HG03103 (cell line): ENCODE data around the gene LPP.
"Not testable (repeated sequence)": the region's sequence is repeated elsewhere in the genome, so short reads cannot be mapped to it uniquely, and the experiment has no call there.

Experiments
- ATAC-seq: cut with Tn5 transposase; IDR thresholded peaks from one replicate; pipeline ENCODE4 v1.9.1; 2021; ENCODE audit warnings: low read depth; ENCODE audit not compliant: unreplicated experiment

The LPP gene, protein sequence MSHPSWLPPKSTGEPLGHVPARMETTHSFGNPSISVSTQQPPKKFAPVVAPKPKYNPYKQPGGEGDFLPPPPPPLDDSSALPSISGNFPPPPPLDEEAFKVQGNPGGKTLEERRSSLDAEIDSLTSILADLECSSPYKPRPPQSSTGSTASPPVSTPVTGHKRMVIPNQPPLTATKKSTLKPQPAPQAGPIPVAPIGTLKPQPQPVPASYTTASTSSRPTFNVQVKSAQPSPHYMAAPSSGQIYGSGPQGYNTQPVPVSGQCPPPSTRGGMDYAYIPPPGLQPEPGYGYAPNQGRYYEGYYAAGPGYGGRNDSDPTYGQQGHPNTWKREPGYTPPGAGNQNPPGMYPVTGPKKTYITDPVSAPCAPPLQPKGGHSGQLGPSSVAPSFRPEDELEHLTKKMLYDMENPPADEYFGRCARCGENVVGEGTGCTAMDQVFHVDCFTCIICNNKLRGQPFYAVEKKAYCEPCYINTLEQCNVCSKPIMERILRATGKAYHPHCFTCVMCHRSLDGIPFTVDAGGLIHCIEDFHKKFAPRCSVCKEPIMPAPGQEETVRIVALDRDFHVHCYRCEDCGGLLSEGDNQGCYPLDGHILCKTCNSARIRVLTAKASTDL

GRCh38 chr3:188154014-188154808, at the start of gene LPP:
LPP (plus strand) TSS chr3:188154157; CDS start chr3:188406121, 251,964 bp downstream.
- ATAC-seq = peak; percentile 65

DNA sequence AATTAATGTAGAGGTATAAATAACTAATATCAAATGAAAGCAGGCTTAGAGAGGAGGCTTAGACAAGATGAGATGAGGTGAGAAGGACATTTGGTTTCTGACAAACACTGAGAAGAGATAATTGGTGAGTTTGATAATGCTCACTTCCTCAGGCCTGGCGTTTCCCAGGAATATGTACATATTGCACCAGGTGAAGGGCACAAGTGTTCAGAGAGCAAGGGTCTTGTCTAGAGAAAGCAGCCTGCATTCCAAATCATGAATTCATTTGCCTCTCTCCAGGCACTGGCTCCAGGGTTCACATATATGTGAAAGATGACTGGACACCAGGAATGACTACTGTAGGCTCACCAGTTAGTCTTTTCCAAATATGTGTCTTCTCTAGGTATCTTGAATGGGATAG, 48.0 kb upstream of the LPP start:
- no peak for ATAC-seq

DNA sequence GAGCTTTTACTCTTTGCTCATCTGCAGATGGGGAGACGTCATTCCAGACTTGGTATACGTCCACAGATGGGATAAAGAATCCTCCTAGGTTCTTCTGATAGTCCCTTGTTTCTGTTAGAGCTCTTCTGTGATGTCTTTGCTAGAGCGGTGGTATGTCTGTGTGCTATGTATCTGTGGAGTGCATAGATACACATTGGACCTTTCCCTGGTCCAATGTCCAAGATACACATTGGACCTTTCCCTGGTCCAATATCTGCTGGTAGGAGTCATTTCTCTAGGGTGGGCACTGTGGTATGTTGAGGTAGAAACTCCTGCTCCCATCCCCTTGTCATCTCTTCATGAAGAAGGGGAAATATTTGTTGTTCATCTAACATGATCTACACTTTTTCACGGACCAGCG, 47.5 kb upstream of the LPP start:
- no peak for ATAC-seq

DNA sequence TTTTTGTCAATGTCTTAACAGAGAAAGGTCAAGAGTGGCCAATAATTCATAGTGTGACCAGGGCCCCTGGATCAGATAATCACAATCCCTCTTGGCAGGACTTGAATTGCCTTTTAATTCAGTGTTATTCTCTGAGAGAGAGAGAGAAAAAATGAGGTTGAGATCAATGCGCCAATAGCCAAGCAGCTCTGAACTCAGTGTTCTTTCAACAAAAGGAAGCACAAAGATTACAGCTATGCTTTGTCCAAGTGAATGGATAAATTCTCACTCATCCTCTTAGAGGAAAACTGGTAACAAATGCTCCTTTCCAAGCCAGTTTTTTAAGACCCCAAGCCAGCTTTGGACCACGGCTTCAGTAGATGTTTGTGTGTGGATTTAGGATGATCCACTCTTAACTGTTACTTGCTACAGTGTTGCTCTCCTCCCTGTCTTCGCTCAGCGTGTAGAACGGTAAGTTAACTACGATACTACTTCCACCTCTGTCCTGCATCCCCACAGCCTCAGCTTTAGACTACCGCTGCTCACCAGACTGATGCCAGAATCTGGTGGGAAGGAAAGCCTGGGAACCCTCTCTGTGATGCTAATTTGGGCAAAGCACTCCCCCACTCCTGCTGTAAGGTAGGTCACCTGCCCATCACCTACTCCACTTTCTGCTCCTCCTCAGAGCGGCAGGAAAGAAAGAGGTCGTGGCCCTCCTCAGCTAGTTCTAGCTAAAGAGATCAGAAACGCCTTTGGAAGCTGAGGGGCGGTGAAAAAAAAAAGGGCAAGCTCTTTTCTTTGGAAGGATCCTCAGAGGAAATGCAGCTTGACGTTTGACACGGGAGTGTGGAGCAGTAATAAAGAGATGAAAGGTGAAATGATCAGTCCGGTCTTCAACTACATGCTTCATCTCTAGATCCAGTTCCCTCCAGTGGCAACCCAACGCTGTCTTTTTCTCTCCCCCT, 46.8 kb upstream of the LPP start:
- no peak for ATAC-seq

- ATAC-seq = no peak
These were observed 45.1 kb upstream of the LPP start for GRCh38 chr3:188108703-188109412.

- no peak for ATAC-seq
These were observed 42.9 kb upstream of the LPP start for GRCh38 chr3:188111002-188111584.

GRCh38 chr3:188113756-188114155, 40.2 kb upstream of the LPP start:
- ATAC-seq = no peak

DNA sequence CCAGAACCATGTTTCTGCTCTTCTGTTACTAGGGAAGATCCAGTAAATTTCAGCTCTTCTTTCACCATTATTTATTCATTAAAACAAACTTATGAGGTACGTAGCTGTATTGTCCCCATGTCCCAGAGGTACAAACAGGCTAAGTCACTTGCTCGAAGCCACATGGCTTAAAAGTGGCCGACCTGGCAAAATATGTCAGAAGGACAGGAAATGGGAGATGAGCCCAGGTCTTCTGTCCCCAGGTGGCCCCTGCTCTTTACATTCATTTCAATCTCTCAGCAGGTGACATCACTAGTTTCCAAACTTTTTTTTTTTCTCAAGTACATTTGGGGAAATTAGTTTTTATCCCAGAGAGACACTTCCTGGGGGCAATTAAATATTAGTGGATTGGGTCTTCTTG, 34.1 kb upstream of the LPP start:
- no peak for ATAC-seq

- ATAC-seq = no peak
These were observed 31.3 kb upstream of the LPP start for GRCh38 chr3:188122571-188123169.

DNA sequence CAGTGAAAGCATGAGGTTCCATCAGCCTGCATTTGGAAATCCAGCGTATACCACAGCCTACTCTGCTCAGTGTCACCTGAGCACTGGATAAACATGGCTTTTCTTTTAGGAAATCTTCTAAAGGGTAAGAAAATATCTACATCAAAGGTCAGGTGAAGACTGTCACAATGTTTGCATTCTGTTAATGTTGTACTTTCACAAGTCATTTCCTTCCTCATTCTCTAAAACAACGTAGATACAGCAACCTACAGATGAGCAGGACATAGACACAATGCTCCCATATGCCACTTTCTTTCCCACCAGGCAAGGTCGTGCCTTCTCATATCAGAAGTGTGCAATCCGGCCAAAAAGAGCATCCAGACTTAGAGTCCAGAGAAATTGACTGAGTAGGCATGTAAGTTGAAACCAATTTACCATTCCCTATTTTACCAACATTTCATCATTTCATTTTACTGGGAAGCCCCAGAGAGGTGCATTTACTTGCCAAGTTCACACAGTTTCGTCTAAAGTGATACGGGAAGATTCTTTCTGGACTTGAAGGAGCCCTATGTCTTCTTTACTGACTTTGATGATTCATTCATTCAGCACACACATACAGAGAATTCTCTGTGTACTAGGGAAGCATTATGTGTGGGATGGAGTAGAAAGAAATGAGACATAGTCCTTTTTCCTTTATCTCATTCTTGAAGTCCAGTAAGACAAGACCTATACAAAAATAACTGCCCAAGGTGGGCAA, 30.6 kb upstream of the LPP start:
- ATAC-seq = no peak

DNA sequence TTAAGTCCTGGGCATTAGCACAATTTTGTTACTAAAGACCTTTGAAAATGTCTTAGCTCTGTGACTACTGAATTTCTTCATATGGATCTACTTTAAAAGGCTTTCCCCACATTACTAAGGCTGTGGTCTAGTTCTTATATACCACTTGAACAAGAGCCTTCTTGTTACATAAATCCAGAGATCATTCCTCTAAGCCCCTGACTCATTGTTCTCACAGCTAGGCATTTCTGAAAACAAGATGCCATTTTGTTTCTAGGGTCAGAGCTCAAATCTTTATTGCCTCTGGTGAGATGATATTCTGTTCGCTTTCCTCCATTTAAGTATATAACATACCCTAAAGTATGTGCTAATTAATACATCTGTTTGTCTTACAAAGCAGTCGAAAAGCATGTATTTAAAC, 29.8 kb upstream of the LPP start:
- no peak for ATAC-seq

DNA sequence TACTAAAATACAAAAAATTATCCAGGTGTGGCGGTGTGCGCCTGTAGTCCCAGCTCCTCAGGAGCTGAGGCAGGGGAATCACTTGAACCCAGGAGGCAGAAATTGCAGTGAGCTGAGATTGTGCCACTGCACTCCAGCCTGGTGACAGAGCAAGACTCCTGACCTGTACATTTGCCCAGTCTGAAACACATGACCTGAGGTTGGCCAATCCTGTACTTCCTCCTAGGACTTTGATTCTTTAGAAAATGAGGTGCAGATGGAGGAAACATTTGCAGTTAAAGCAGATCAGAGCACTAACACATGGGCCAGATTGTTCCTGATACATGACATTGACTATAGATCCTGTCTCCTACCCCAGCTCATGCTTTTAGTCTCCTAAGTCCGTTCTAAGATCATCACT, 28.9 kb upstream of the LPP start:
- no peak for ATAC-seq

- ATAC-seq = no peak
These were observed 27.7 kb upstream of the LPP start for GRCh38 chr3:188126276-188126675.

DNA sequence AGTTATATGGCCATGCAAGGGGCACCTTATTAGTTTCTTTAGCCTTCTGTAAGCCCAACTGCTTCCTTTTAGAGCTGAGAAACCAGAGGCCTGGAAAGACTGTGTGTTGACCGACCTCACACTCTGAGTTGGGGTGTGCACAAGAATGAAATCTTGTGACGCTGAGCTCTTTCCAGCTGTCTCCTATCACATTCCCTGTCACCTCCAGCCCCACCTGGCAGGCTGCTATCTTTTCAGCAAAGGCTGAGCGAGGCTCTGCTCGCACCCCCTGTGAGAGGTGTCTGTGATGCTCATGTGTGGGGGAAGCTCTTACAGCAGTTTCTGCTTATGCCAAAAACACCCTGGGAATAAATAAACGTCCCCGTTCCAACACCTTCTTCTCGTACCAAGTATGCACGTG, 27.0 kb upstream of the LPP start:
- ATAC-seq = no peak

DNA sequence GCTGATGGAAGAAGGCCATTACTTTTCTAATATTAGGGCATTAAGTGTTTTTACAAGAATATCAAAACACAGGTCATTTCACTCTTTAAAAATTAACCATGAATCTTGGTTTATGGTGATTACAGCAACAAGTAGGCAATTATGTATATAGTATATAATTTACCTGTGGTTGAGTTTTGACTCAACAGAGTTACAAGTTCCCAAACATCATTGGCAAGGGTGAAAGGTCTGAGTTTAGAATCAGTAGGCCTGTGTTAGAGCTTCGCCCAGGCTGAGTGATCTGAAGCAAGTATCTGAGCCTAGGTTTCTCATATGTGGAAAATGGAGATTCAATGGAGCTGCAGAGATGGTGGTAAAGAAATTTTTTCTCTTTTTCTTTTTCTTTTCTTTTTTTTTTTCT, 25.1 kb upstream of the LPP start:
- no peak for ATAC-seq

DNA sequence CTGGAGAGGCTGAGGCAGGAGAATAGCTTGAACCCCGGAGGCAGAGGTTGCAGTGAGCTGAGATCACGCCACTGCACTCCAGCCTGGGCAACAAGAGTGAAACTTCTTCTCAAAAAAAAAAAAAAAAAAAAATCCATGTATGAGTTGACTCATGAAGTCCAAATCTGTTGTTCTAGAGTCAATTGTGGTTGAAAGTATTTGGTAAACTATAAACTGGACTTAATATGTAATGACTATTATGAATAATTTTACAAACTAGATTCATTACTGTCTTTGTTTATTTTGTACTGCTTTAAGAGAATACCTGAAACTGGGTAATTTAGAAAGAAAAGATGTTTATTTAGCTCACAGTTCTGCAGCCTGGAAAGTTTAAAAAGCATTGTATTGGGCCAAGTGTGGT, 22.9 kb upstream of the LPP start:
- ATAC-seq = not testable (repeated sequence)

DNA sequence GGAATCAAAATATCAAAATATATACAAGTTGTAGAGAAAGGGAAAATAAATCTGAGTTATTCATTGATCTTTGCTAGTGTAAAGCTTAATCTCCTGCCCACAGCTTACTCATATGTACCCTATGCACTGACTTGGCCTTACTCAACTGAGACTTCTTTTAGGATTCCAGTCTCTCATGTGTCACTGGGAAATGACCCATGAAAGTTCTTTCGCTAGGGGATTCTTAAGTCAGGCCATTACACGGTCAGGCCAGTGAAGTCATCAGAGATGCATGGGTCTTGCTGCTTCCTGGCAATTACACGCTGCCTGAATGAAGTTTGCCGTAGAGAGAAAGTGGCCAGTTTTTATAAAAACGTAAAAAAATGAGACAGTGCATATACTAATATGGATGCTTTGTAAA, 20.7 kb upstream of the LPP start:
- ATAC-seq = no peak

- ATAC-seq = no peak
These were observed 20.3 kb upstream of the LPP start for GRCh38 chr3:188133646-188134045.
